K562 (cell line): ENCODE data around the gene SGMS1. TPM values are rescaled to one million over a fixed set of nuclear protein-coding genes. Genes with fewer than 3 reads are reported as not detected.
A peak's percentile ranks its signal among the peaks of the same experiment; 100 is the strongest.

Experiments used
- ARID2 ChIP-seq: fragments of 450-650 bp; IDR thresholded peaks from 2 replicates; pipeline ENCODE4 v1.6.1; 2017; ENCODE audit warnings: antibody characterized with exemption, mild to moderate bottlenecking
- BACH1 ChIP-seq: fragments of 200-800 bp; sonication (Bioruptor generic); IDR thresholded peaks from 2 replicates; pipeline ENCODE4 v1.6.1; 2016; ENCODE audit warnings: missing genetic modification characterization, missing compliant biosample characterization
- CC2D1A ChIP-seq: fragments of 450-650 bp; IDR thresholded peaks from 2 replicates; pipeline ENCODE4 v1.6.1; 2017; ENCODE audit warnings: mild to moderate bottlenecking
- CCNT2 ChIP-seq: IDR thresholded peaks from 2 replicates; pipeline ENCODE4 v1.6.1; 2011; ENCODE audit warnings: borderline replicate concordance, low read depth, mild to moderate bottlenecking, moderate library complexity, mixed read lengths, low read length; ENCODE audit not compliant: insufficient read length; ENCODE audit errors: extremely low read depth
- E2F1 ChIP-seq: sonication (generic); formaldehyde crosslinking; IDR thresholded peaks from 2 replicates; pipeline ENCODE4 v1.8.1; 2023; ENCODE audit warnings: mild to moderate bottlenecking, missing genetic modification reagents, moderate library complexity
- ELF1 ChIP-seq: fragments of 200-800 bp; sonication (Bioruptor generic); IDR thresholded peaks from 2 replicates; pipeline ENCODE4 v1.6.1; 2016; ENCODE audit warnings: missing genetic modification characterization, missing compliant biosample characterization
- HNRNPL ChIP-seq: fragments of 200-400 bp; formaldehyde crosslinking; IDR thresholded peaks from 2 replicates; pipeline ENCODE4 v1.6.1; 2017; ENCODE audit warnings: low read depth, mild to moderate bottlenecking, low read length
- KDM4B ChIP-seq, 2 experiments: fragments of 450-650 bp in 1 of 2; sonication (generic) in 1 of 2; IDR thresholded peaks; 2 replicates each; pipeline ENCODE4 v1.6.1; 2016 to 2017; ENCODE audit warnings: borderline replicate concordance in 2 of 2, antibody characterized with exemption in 1 of 2, low read depth in 1 of 2, mild to moderate bottlenecking in 1 of 2
- PTRF ChIP-seq: fragments of 450-650 bp; IDR thresholded peaks from 2 replicates; pipeline ENCODE4 v1.6.1; 2016; ENCODE audit warnings: mild to moderate bottlenecking, missing genetic modification characterization, missing compliant biosample characterization
- RAD51 ChIP-seq: fragments of 450-650 bp; IDR thresholded peaks from 2 replicates; pipeline ENCODE4 v1.7.1; 2016; ENCODE audit warnings: low read depth, mild to moderate bottlenecking, borderline replicate concordance
- RCOR1 ChIP-seq, 2 experiments: IDR thresholded peaks; 2 replicates each; pipeline ENCODE4 v1.6.1; 2012; ENCODE audit warnings: low read depth in 2 of 2, low read length in 2 of 2, borderline replicate concordance in 1 of 2, improper control_type of control experiment in 1 of 2
- RNF219 ChIP-seq: fragments of 250-450 bp; sonication (Bioruptor Pico); IDR thresholded peaks from 2 replicates; pipeline ENCODE4 v1.5.0; 2022; ENCODE audit warnings: mild to moderate bottlenecking
- TAF1 ChIP-seq: IDR thresholded peaks from 2 replicates; pipeline ENCODE4 v1.6.1; 2011; ENCODE audit warnings: mild to moderate bottlenecking, low read length, moderate library complexity; ENCODE audit not compliant: insufficient read depth, control insufficient read depth, severe bottlenecking; ENCODE audit errors: extremely low read depth
- THRA ChIP-seq: fragments of 450-650 bp; IDR thresholded peaks from 2 replicates; pipeline ENCODE4 v1.6.1; 2017; ENCODE audit warnings: mild to moderate bottlenecking, moderate library complexity
- TSC22D4 ChIP-seq: fragments of 450-650 bp; IDR thresholded peaks from 2 replicates; pipeline ENCODE4 v1.6.1; 2016; ENCODE audit warnings: missing genetic modification characterization, missing biosample characterization, control low read depth
- ZBED1 ChIP-seq: IDR thresholded peaks from 2 replicates; pipeline ENCODE4 v1.6.1; 2014
- ZBTB34 ChIP-seq: fragments of 250-450 bp; sonication (Bioruptor Pico); IDR thresholded peaks from 2 replicates; pipeline ENCODE4 v1.8.0; 2021; ENCODE audit warnings: mild to moderate bottlenecking, moderate library complexity
- ZFP1 ChIP-seq: fragments of 450-650 bp; formaldehyde crosslinking; IDR thresholded peaks from 2 replicates; pipeline ENCODE4 v1.4.0; 2020; ENCODE audit warnings: mild to moderate bottlenecking, mixed read lengths
- ZNF512 ChIP-seq: IDR thresholded peaks from 2 replicates; pipeline ENCODE4 v1.6.1; 2016; ENCODE audit warnings: missing genetic modification characterization, missing compliant biosample characterization
- ZNF586 ChIP-seq: fragments of 450-650 bp; formaldehyde crosslinking; conservative IDR thresholded peaks from 2 replicates; pipeline ENCODE4 v1.4.0; 2020; ENCODE audit warnings: mild to moderate bottlenecking, moderate library complexity
- polyA plus RNA-seq, 8 experiments: library from polyadenylated mRNA; depleted of rRNA in 4 of 8; stranded (reverse) in 5 of 8; unstranded in 3 of 8; fragments of >200 nt; fragmentation: Nextera tagmentation in 2 of 8; fragmentation: Illumina TruSeq in 1 of 8; extraction: Ambion mirVana in 2 of 8; extraction: Trizol in 1 of 8; gene quantifications; 2 replicates each; pipeline versions ENCODE4 v1.2.1 to v1.2.3, GENCODE V29; 2011 to 2014; ENCODE audit warnings: inconsistent platforms in 1 of 8, missing spikeins in 1 of 8
- total RNA-seq, 7 experiments: library from RNA; depleted of rRNA in 6 of 7; stranded (reverse); fragments of >200 nt in 6 of 7; fragmentation: Illumina TruSeq in 2 of 7; extraction: Trizol in 2 of 7; gene quantifications; 2 replicates each; pipeline versions ENCODE4 v1.2.1 to v1.2.3, GENCODE V29; 2011 to 2021; ENCODE audit warnings: low replicate concordance in 1 of 7

The SGMS1 gene
- total and polyA plus RNA-seq, 9 of the 15 experiments (the other 6 are each of a cell fraction or from before 2014, with no cell fraction given): 22.6 to 232 (median 82.2) TPM

- TF ChIP-seq PTRF (tag) (no peak), ZNF586 (CRISPR knock-in tag) (no peak), ZBTB34 (no peak), CCNT2 (no peak), ARID2 (no peak), TSC22D4 (no peak), BACH1 (tag) (no peak), RAD51 (peak; percentile 93), ELF1 (tag) (peak; percentile 91), RCOR1 (IDR thresholded peaks at IDR 0.05; ENCODE audit: borderline replicate concordance in 1 of 2, low read depth in 2 of 2, low read length in 2 of 2) (peak in 1 of 2 experiments; percentile 34; a peak in 1 of 4 replicates), THRA (no peak), ZNF512 (tag) (no peak), KDM4B (IDR thresholded peaks at IDR 0.05; ENCODE audit: borderline replicate concordance in 2 of 2, low read depth in 1 of 2) (peak in 1 of 2 experiments; percentile 47; a peak in 1 of 4 replicates), ZBED1 (no peak), ZFP1 (CRISPR knock-in tag) (0 out of 2 replicates have a peak, but pooled peaks have one; percentile 10), HNRNPL (peak; percentile 72; the same call in 1 of the 2 replicates), RNF219 (CRISPR knock-in tag) (no peak), CC2D1A (peak; percentile 53; the same call in 1 of the 2 replicates), TAF1 (no peak), E2F1 (CRISPR knock-in tag) (no peak)
These were observed 1.2 kb upstream of the SGMS1 start (continued) for GRCh38 chr10:50624866-50625501.
